KMS-11 (cell line): Measurements from ENCODE around the gene RBCK1.
"Not testable (repeated sequence)": the region's sequence is repeated elsewhere in the genome, so short reads cannot be mapped to it uniquely, and the experiment has no call there.

ENCODE experiments used
- H2AFZ ChIP-seq: fragments of 200-600 bp; sonication (generic); 2 replicates; pipeline ENCODE4 v1.6.1; 2016; ENCODE audit warnings: antibody characterized with exemption, mixed run types, low read depth
- H3K27ac ChIP-seq: fragments of 200-600 bp; sonication (generic); 2 replicates; pipeline ENCODE4 v1.6.1; 2016; ENCODE audit warnings: mild to moderate bottlenecking, mixed run types
- H3K27me3 ChIP-seq: fragments of 200-600 bp; sonication (generic); 2 replicates; pipeline ENCODE4 v1.6.1; 2017; ENCODE audit warnings: mild to moderate bottlenecking, low read depth, mixed run types, moderate library complexity; ENCODE audit not compliant: insufficient read depth
- H3K36me3 ChIP-seq: fragments of 200-600 bp; sonication (generic); 2 replicates; pipeline ENCODE4 v1.6.1; 2017; ENCODE audit warnings: mild to moderate bottlenecking, mixed run types; ENCODE audit not compliant: insufficient read depth
- H3K4me1 ChIP-seq: fragments of 200-600 bp; sonication (generic); 2 replicates; pipeline ENCODE4 v1.6.1; 2016; ENCODE audit warnings: mild to moderate bottlenecking, low read depth, mixed run types; ENCODE audit not compliant: poor library complexity, severe bottlenecking
- H3K4me2 ChIP-seq: fragments of 200-600 bp; sonication (generic); 2 replicates; pipeline ENCODE4 v1.7.0; 2016; ENCODE audit warnings: mild to moderate bottlenecking, mixed run types
- H3K4me3 ChIP-seq: fragments of 200-600 bp; sonication (generic); IDR thresholded peaks from 2 replicates; pipeline ENCODE4 v1.6.1; 2017; ENCODE audit warnings: low read depth, low read length, mixed read lengths; ENCODE audit not compliant: insufficient read depth
- H3K79me2 ChIP-seq: fragments of 200-600 bp; sonication (generic); 2 replicates; pipeline ENCODE4 v1.6.1; 2016; ENCODE audit warnings: low read depth, mixed run types; ENCODE audit not compliant: insufficient read depth
- H3K9ac ChIP-seq: fragments of 200-600 bp; sonication (generic); 2 replicates; pipeline ENCODE4 v1.6.1; 2016; ENCODE audit warnings: mild to moderate bottlenecking, mixed run types
- H4K20me1 ChIP-seq: fragments of 200-600 bp; sonication (generic); 2 replicates; pipeline ENCODE4 v1.6.1; 2016; ENCODE audit warnings: mild to moderate bottlenecking, mixed run types; ENCODE audit not compliant: insufficient read depth
- CTCF ChIP-seq: fragments of 200-600 bp; sonication (generic); conservative IDR thresholded peaks from 2 replicates; pipeline ENCODE4 v1.6.1; 2017; ENCODE audit warnings: low read depth, mild to moderate bottlenecking, antibody characterized with exemption, low read length, moderate library complexity, mixed read lengths

RBCK1 gene

GRCh38 chr20:443223-443775, 35.2 kb downstream of the RBCK1 start:
- TF ChIP-seq CTCF: no peak
- no peaks in the 10 kb centered on the region for H4K20me1 ChIP-seq
- no peak overlapping the region for H2AFZ ChIP-seq
- H3K9ac ChIP-seq: no peak overlapping the region
- no peak overlapping the region for H3K27ac ChIP-seq
- H3K4me3 ChIP-seq: no peak overlapping the region
- H3K79me2 ChIP-seq: peaks cover 8% of the 10 kb centered on the region; the same call in 1 of the 2 replicates
- no peak overlapping the region for H3K4me2 ChIP-seq
- H3K27me3 ChIP-seq: no peaks in the 10 kb centered on the region
- H3K36me3 ChIP-seq: no peaks in the 10 kb centered on the region
- H3K4me1 ChIP-seq: peaks cover 33% of the 10 kb centered on the region

GRCh38 chr20:444117-444516, 36.0 kb downstream of the RBCK1 start:
- H3K4me1 ChIP-seq: peaks cover 27% of the 10 kb centered on the region
- H4K20me1 ChIP-seq: no peaks in the 10 kb centered on the region
- no peaks in the 10 kb centered on the region for H3K27me3 ChIP-seq
- peaks cover 8% of the 10 kb centered on the region; the same call in 1 of the 2 replicates for H3K79me2 ChIP-seq
- no peak overlapping the region for H2AFZ ChIP-seq
- H3K9ac ChIP-seq: no peak overlapping the region
- H3K27ac ChIP-seq: no peak overlapping the region
- no peak overlapping the region for H3K4me2 ChIP-seq
- no peak for TF ChIP-seq CTCF
- H3K36me3 ChIP-seq: no peaks in the 10 kb centered on the region
- H3K4me3 ChIP-seq: no peak overlapping the region

GRCh38 chr20:444862-445426, 36.8 kb downstream of the RBCK1 start:
- Histone ChIP-seq H3K4me2 (no peak overlapping the region), H3K4me1 (peaks cover 18% of the 10 kb centered on the region), H3K79me2 (peaks cover 14% of the 10 kb centered on the region; the same call in 1 of the 2 replicates), H3K36me3 (no peaks in the 10 kb centered on the region), H3K27ac (no peak overlapping the region), H3K27me3 (no peaks in the 10 kb centered on the region), H4K20me1 (no peaks in the 10 kb centered on the region), H3K9ac (no peak overlapping the region), H3K4me3 (no peak overlapping the region), H2AFZ (no peak overlapping the region)
- no peak for TF ChIP-seq CTCF

GRCh38 chr20:445514-446336, 37.6 kb downstream of the RBCK1 start:
- Histone ChIP-seq H3K27ac (no peak overlapping the region), H3K4me1 (peaks cover 10% of the 10 kb centered on the region), H3K27me3 (no peaks in the 10 kb centered on the region), H4K20me1 (no peaks in the 10 kb centered on the region), H3K36me3 (no peaks in the 10 kb centered on the region), H3K9ac (no peak overlapping the region), H3K4me3 (no peak overlapping the region), H3K79me2 (peaks cover 22% of the 10 kb centered on the region; the same call in 1 of the 2 replicates), H2AFZ (no peak overlapping the region), H3K4me2 (no peak overlapping the region)
- TF ChIP-seq CTCF: no peak

- H3K9ac ChIP-seq, H3K4me3 ChIP-seq, H3K4me1 ChIP-seq, H3K36me3 ChIP-seq, H2AFZ ChIP-seq, H3K4me2 ChIP-seq, H3K27me3 ChIP-seq, H3K27ac ChIP-seq, H4K20me1 ChIP-seq: not testable (repeated sequence)
- peaks cover 45% of the 10 kb centered on the region; the same call in 1 of the 2 replicates for H3K79me2 ChIP-seq
These were observed 43.9 kb downstream of the RBCK1 start for GRCh38 chr20:452021-452420.
